ACC112 (cell line): ENCODE results near the gene LIMA1.
"Not testable (repeated sequence)": the region's sequence is repeated elsewhere in the genome, so short reads cannot be mapped to it uniquely, and the experiment has no call there.

Experiments
- H2AFZ ChIP-seq: fragments of 200-600 bp; sonication (generic); one replicate; pipeline ENCODE4 v1.6.0; 2017; ENCODE audit warnings: antibody characterized with exemption, low read length; ENCODE audit not compliant: unreplicated experiment
- H3K27ac ChIP-seq: fragments of 200-600 bp; sonication (generic); 2 replicates; pipeline ENCODE4 v1.5.1; 2014; ENCODE audit warnings: low read depth, mild to moderate bottlenecking, antibody characterized with exemption, low read length, moderate library complexity
- H3K27me3 ChIP-seq: fragments of 200-600 bp; sonication (generic); 2 replicates; pipeline ENCODE4 v1.6.1; 2014; ENCODE audit warnings: mild to moderate bottlenecking, antibody characterized with exemption, low read length, moderate library complexity, mixed read lengths; ENCODE audit not compliant: insufficient read depth
- H3K36me3 ChIP-seq: fragments of 200-600 bp; sonication (generic); 2 replicates; pipeline ENCODE4 v1.6.1; 2016; ENCODE audit warnings: mild to moderate bottlenecking, antibody characterized with exemption, low read length, moderate library complexity, mixed read lengths; ENCODE audit not compliant: insufficient read depth
- H3K4me1 ChIP-seq: fragments of 200-600 bp; sonication (generic); one replicate; pipeline ENCODE4 v1.6.1; 2016; ENCODE audit warnings: low read length, mixed read lengths; ENCODE audit not compliant: insufficient read depth, unreplicated experiment, control insufficient read depth
- H3K4me3 ChIP-seq: fragments of 200-600 bp; sonication (generic); 2 replicates; pipeline ENCODE4 v1.5.1; 2014; ENCODE audit warnings: mild to moderate bottlenecking, low read depth, low read length
- H3K79me2 ChIP-seq: fragments of 200-600 bp; sonication (generic); one replicate; pipeline ENCODE4 v1.6.0; 2016; ENCODE audit warnings: low read length; ENCODE audit not compliant: control insufficient read depth, unreplicated experiment, insufficient read depth

Gene LIMA1

GRCh38 chr12:50219001-50219400 is 64.3 kb downstream of the LIMA1 start:
- peaks cover 46% of the 10 kb centered on the region for H3K4me1 ChIP-seq
- H2AFZ ChIP-seq, H3K36me3 ChIP-seq, H3K27me3 ChIP-seq: not testable (repeated sequence)
- peak overlapping the region; percentile 57 for H3K4me3 ChIP-seq
- H3K27ac ChIP-seq, result peak overlapping the region; percentile 59
- H3K79me2 ChIP-seq, result peaks cover 74% of the 10 kb centered on the region

- no peaks in the 10 kb centered on the region for H3K27me3 ChIP-seq
- H3K27ac ChIP-seq, result peak overlapping the region; percentile 59
- peaks cover 47% of the 10 kb centered on the region for H3K4me1 ChIP-seq
- H3K4me3 ChIP-seq, result peak overlapping the region; percentile 57
- peaks cover 11% of the 10 kb centered on the region; the same call in 1 of the 2 replicates for H3K36me3 ChIP-seq
- H2AFZ ChIP-seq, result no peak overlapping the region
- peaks cover 80% of the 10 kb centered on the region for H3K79me2 ChIP-seq
Measured at GRCh38 chr12:50218386-50218785, 64.9 kb downstream of the LIMA1 start.

GRCh38 chr12:50217202-50217601 is 66.1 kb downstream of the LIMA1 start:
- H3K4me1 ChIP-seq, result peaks cover 54% of the 10 kb centered on the region

GRCh38 chr12:50215033-50215432 is 68.3 kb downstream of the LIMA1 start:
- H3K27ac ChIP-seq, result peak overlapping the region; percentile 67
- peaks cover 86% of the 10 kb centered on the region for H3K79me2 ChIP-seq
- H3K27me3 ChIP-seq, result no peaks in the 10 kb centered on the region
- peaks cover 63% of the 10 kb centered on the region for H3K4me1 ChIP-seq
- peak overlapping the region; percentile 55 for H3K4me3 ChIP-seq
- H2AFZ ChIP-seq, result no peak overlapping the region
- peaks cover 16% of the 10 kb centered on the region; the same call in 1 of the 2 replicates for H3K36me3 ChIP-seq

More at GRCh38 chr12:50217202-50217601, 66.1 kb downstream of the LIMA1 start:
- Histone ChIP-seq H2AFZ (no peak overlapping the region), H3K36me3 (peaks cover 16% of the 10 kb centered on the region; the same call in 1 of the 2 replicates), H3K27ac (peak overlapping the region; percentile 18), H3K4me3 (no peak overlapping the region), H3K27me3 (no peaks in the 10 kb centered on the region), H3K79me2 (peaks cover 88% of the 10 kb centered on the region)

- Histone ChIP-seq H3K36me3 (peaks cover 16% of the 10 kb centered on the region; the same call in 1 of the 2 replicates), H3K27ac (peak overlapping the region; percentile 48), H3K27me3 (no peaks in the 10 kb centered on the region), H3K4me1 (peaks cover 58% of the 10 kb centered on the region), H3K4me3 (peak overlapping the region; percentile 22; the same call in 1 of the 2 replicates), H3K79me2 (peaks cover 87% of the 10 kb centered on the region), H2AFZ (no peak overlapping the region)
Measured at GRCh38 chr12:50214018-50214417, 69.3 kb downstream of the LIMA1 start.

GRCh38 chr12:50213439-50213838 is 69.9 kb downstream of the LIMA1 start:
- H3K27ac ChIP-seq, result peak overlapping the region; percentile 48
- H2AFZ ChIP-seq, result no peak overlapping the region
- no peaks in the 10 kb centered on the region for H3K27me3 ChIP-seq
- H3K4me1 ChIP-seq, result peaks cover 53% of the 10 kb centered on the region
- peaks cover 14% of the 10 kb centered on the region; the same call in 1 of the 2 replicates for H3K36me3 ChIP-seq
- H3K4me3 ChIP-seq, result peak overlapping the region; percentile 22; the same call in 1 of the 2 replicates
- H3K79me2 ChIP-seq, result peaks cover 83% of the 10 kb centered on the region

- Histone ChIP-seq H2AFZ (no peak overlapping the region), H3K4me3 (no peak overlapping the region), H3K27ac (peak overlapping the region; percentile 75), H3K36me3 (peaks cover 9% of the 10 kb centered on the region; the same call in 1 of the 2 replicates), H3K79me2 (peaks cover 81% of the 10 kb centered on the region), H3K27me3 (no peaks in the 10 kb centered on the region), H3K4me1 (peaks cover 43% of the 10 kb centered on the region)
Measured at GRCh38 chr12:50212071-50212467, 71.3 kb downstream of the LIMA1 start.

GRCh38 chr12:50211392-50212070 is 71.8 kb downstream of the LIMA1 start:
- H3K79me2 ChIP-seq, result peaks cover 77% of the 10 kb centered on the region
- H3K4me1 ChIP-seq, result peaks cover 43% of the 10 kb centered on the region
- no peak overlapping the region for H2AFZ ChIP-seq
- H3K27ac ChIP-seq, result peak overlapping the region; percentile 75
- no peak overlapping the region for H3K4me3 ChIP-seq
- peaks cover 9% of the 10 kb centered on the region; the same call in 1 of the 2 replicates for H3K36me3 ChIP-seq
- no peaks in the 10 kb centered on the region for H3K27me3 ChIP-seq

GRCh38 chr12:50207424-50207823 is 75.9 kb downstream of the LIMA1 start:
- H3K27me3 ChIP-seq, result no peaks in the 10 kb centered on the region
- H3K79me2 ChIP-seq, result peaks cover 48% of the 10 kb centered on the region
- H3K4me1 ChIP-seq, result peaks cover 20% of the 10 kb centered on the region
- H3K36me3 ChIP-seq, result peaks cover 16% of the 10 kb centered on the region; the same call in 1 of the 2 replicates
- H3K27ac ChIP-seq, result no peak overlapping the region
- H2AFZ ChIP-seq, result no peak overlapping the region
- no peak overlapping the region for H3K4me3 ChIP-seq

GRCh38 chr12:50205648-50206047 is 77.7 kb downstream of the LIMA1 start:
- H3K27ac ChIP-seq, result no peak overlapping the region
- H2AFZ ChIP-seq, result no peak overlapping the region
- H3K4me3 ChIP-seq, result no peak overlapping the region
- H3K79me2 ChIP-seq, result peaks cover 37% of the 10 kb centered on the region
- H3K27me3 ChIP-seq, result no peaks in the 10 kb centered on the region
- peaks cover 25% of the 10 kb centered on the region for H3K4me1 ChIP-seq
- peaks cover 20% of the 10 kb centered on the region; the same call in 1 of the 2 replicates for H3K36me3 ChIP-seq

- Histone ChIP-seq H3K79me2 (peaks cover 24% of the 10 kb centered on the region), H3K4me3 (no peak overlapping the region), H3K27ac (peak overlapping the region; percentile 97), H3K36me3 (peaks cover 33% of the 10 kb centered on the region), H3K4me1 (peaks cover 26% of the 10 kb centered on the region), H3K27me3 (no peaks in the 10 kb centered on the region), H2AFZ (no peak overlapping the region)
Measured at GRCh38 chr12:50203691-50204090, 79.6 kb downstream of the LIMA1 start.
